Activated T-cell treated with anti-CD3 and anti-CD28 coated beads, Interleukin-2, amount 50 U/mL, for 24 hours (primary cell): ENCODE results near the gene TAT.

ENCODE experiments used
- DNase-seq: peaks from one replicate; pipeline ENCODE4 v3.0.0-alpha.2; 2020
- H3K27ac Mint-ChIP-seq: 2 replicates; pipeline ENCODE4 v1.8.0; 2020; ENCODE audit warnings: mild to moderate bottlenecking, mixed read lengths
- H3K27me3 Mint-ChIP-seq: 2 replicates; pipeline ENCODE4 v1.8.0; 2020; ENCODE audit warnings: mixed read lengths
- H3K36me3 Mint-ChIP-seq: 2 replicates; pipeline ENCODE4 v1.8.0; 2020; ENCODE audit warnings: low read depth, mixed read lengths
- H3K4me1 Mint-ChIP-seq: 2 replicates; pipeline ENCODE4 v1.8.0; 2020; ENCODE audit warnings: low read depth, mixed read lengths
- H3K4me3 Mint-ChIP-seq: 2 replicates; pipeline ENCODE4 v1.8.0; 2020; ENCODE audit warnings: mild to moderate bottlenecking, moderate library complexity, mixed read lengths
- H3K9me3 Mint-ChIP-seq: 2 replicates; pipeline ENCODE4 v1.8.0; 2020; ENCODE audit warnings: mixed read lengths

The TAT gene

GRCh38 chr16:71536752-71537499 lies 40.0 kb downstream of the TAT start:
- Mint-ChIP-seq H3K27ac (no peak overlapping the region), H3K27me3 (peaks cover 6% of the 10 kb centered on the region), H3K4me1 (no peaks in the 10 kb centered on the region), H3K36me3 (no peaks in the 10 kb centered on the region), H3K4me3 (no peak overlapping the region), H3K9me3 (no peaks in the 10 kb centered on the region)
- DNase-seq = no peak

GRCh38 chr16:71532366-71532765 lies 44.5 kb downstream of the TAT start:
- H3K4me1 Mint-ChIP-seq = no peaks in the 10 kb centered on the region
- H3K27me3 Mint-ChIP-seq = peaks cover 17% of the 10 kb centered on the region
- H3K4me3 Mint-ChIP-seq = no peak overlapping the region

GRCh38 chr16:71528863-71529262 lies 48.0 kb downstream of the TAT start:
- Mint-ChIP-seq H3K27ac (no peak overlapping the region), H3K4me1 (peaks cover 3% of the 10 kb centered on the region), H3K9me3 (no peaks in the 10 kb centered on the region), H3K27me3 (peaks cover 27% of the 10 kb centered on the region), H3K36me3 (no peaks in the 10 kb centered on the region), H3K4me3 (no peak overlapping the region)
- no peak for DNase-seq

More at GRCh38 chr16:71532366-71532765, 44.5 kb downstream of the TAT start:
- no peak overlapping the region for H3K27ac Mint-ChIP-seq
- DNase-seq = no peak
- no peaks in the 10 kb centered on the region for H3K9me3 Mint-ChIP-seq
- no peaks in the 10 kb centered on the region for H3K36me3 Mint-ChIP-seq

- H3K9me3 Mint-ChIP-seq = no peaks in the 10 kb centered on the region
- H3K36me3 Mint-ChIP-seq = no peaks in the 10 kb centered on the region
- H3K27me3 Mint-ChIP-seq = peaks cover 27% of the 10 kb centered on the region
- no peak for DNase-seq
- peaks cover 3% of the 10 kb centered on the region for H3K4me1 Mint-ChIP-seq
- H3K4me3 Mint-ChIP-seq = no peak overlapping the region
- H3K27ac Mint-ChIP-seq = no peak overlapping the region
Observed at GRCh38 chr16:71528257-71528656, 48.6 kb downstream of the TAT start.

GRCh38 chr16:71526111-71526631 lies 50.7 kb downstream of the TAT start, which contains the start of gene CHST4:
TSS of gene CHST4 (plus strand) at chr16:71526426. CDS start at chr16:71536678, 10,252 bp downstream.
- no peak for DNase-seq
- no peak within 1 kb of the TSS for H3K27ac Mint-ChIP-seq
- peaks cover 3% of the 10 kb centered on the region for H3K4me1 Mint-ChIP-seq
- H3K4me3 Mint-ChIP-seq = no peak within 1 kb of the TSS
- no peaks in the 10 kb centered on the region for H3K36me3 Mint-ChIP-seq
- H3K9me3 Mint-ChIP-seq = no peaks in the 10 kb centered on the region
- H3K27me3 Mint-ChIP-seq = peaks cover 21% of the 10 kb centered on the region

GRCh38 chr16:71524566-71525553 lies 52.0 kb downstream of the TAT start:
- H3K36me3 Mint-ChIP-seq = no peaks in the 10 kb centered on the region
- no peak for DNase-seq
- H3K4me1 Mint-ChIP-seq = peaks cover 3% of the 10 kb centered on the region
- H3K27ac Mint-ChIP-seq = no peak overlapping the region
- no peaks in the 10 kb centered on the region for H3K9me3 Mint-ChIP-seq
- H3K4me3 Mint-ChIP-seq = no peak overlapping the region
- peaks cover 21% of the 10 kb centered on the region for H3K27me3 Mint-ChIP-seq

- DNase-seq = no peak
- no peaks in the 10 kb centered on the region for H3K9me3 Mint-ChIP-seq
- H3K4me1 Mint-ChIP-seq = no peaks in the 10 kb centered on the region
- H3K4me3 Mint-ChIP-seq = no peak overlapping the region
- no peaks in the 10 kb centered on the region for H3K36me3 Mint-ChIP-seq
- H3K27ac Mint-ChIP-seq = no peak overlapping the region
- no peaks in the 10 kb centered on the region for H3K27me3 Mint-ChIP-seq
Observed at GRCh38 chr16:71520550-71520949, 56.3 kb downstream of the TAT start.
